HG03469 (cell line): ENCODE data around the gene ANKIB1.
"Not testable (repeated sequence)": the region's sequence is repeated elsewhere in the genome, so short reads cannot be mapped to it uniquely, and the experiment has no call there.

ENCODE experiments used
- ATAC-seq: cut with Tn5 transposase; IDR thresholded peaks from one replicate; pipeline ENCODE4 v1.9.1; 2021; ENCODE audit warnings: mild to moderate bottlenecking, moderate library complexity, moderate number of reproducible peaks; ENCODE audit not compliant: unreplicated experiment

Gene ANKIB1

GRCh38 chr7:92400013-92400412, 154.2 kb downstream of the ANKIB1 start:
- ATAC-seq: no peak

GRCh38 chr7:92402920-92403759, 157.4 kb downstream of the ANKIB1 start:
- no peak for ATAC-seq

GRCh38 chr7:92403760-92404074, 157.9 kb downstream of the ANKIB1 start:
- ATAC-seq: no peak

- no peak for ATAC-seq
These were observed 158.4 kb downstream of the ANKIB1 start for GRCh38 chr7:92404170-92404614.

- no peak for ATAC-seq
These were observed 163.6 kb downstream of the ANKIB1 start for GRCh38 chr7:92409357-92409756.

GRCh38 chr7:92410162-92410561, 164.4 kb downstream of the ANKIB1 start:
- not testable (repeated sequence) for ATAC-seq

GRCh38 chr7:92412745-92413144, 167.0 kb downstream of the ANKIB1 start:
- no peak for ATAC-seq

- no peak for ATAC-seq
These were observed 167.8 kb downstream of the ANKIB1 start for GRCh38 chr7:92413550-92413949.

GRCh38 chr7:92415225-92415624, 169.5 kb downstream of the ANKIB1 start:
- no peak for ATAC-seq

GRCh38 chr7:92417913-92418312, 172.1 kb downstream of the ANKIB1 start:
- no peak for ATAC-seq

- ATAC-seq: no peak
These were observed 176.1 kb downstream of the ANKIB1 start for GRCh38 chr7:92421676-92422435.

- no peak for ATAC-seq
These were observed 177.2 kb downstream of the ANKIB1 start for GRCh38 chr7:92422926-92423325.

- no peak for ATAC-seq
These were observed 177.9 kb downstream of the ANKIB1 start for GRCh38 chr7:92423710-92424131.

- no peak for ATAC-seq
These were observed 179.7 kb downstream of the ANKIB1 start for GRCh38 chr7:92425311-92425947.

GRCh38 chr7:92427193-92427592, 181.4 kb downstream of the ANKIB1 start:
- no peak for ATAC-seq

- ATAC-seq: no peak
These were observed 186.6 kb downstream of the ANKIB1 start for GRCh38 chr7:92432299-92432946.

- ATAC-seq: no peak
These were observed 187.2 kb downstream of the ANKIB1 start for GRCh38 chr7:92433019-92433418.

- no peak for ATAC-seq
These were observed 189.8 kb downstream of the ANKIB1 start for GRCh38 chr7:92435542-92435941.

- no peak for ATAC-seq
These were observed 191.1 kb downstream of the ANKIB1 start for GRCh38 chr7:92436612-92437445.

GRCh38 chr7:92437956-92438491, 192.2 kb downstream of the ANKIB1 start:
- ATAC-seq: no peak
